Vagina (tissue), 2 donors: ENCODE data around the gene OPN4.

ENCODE experiments used
- POLR2AphosphoS5 ChIP-seq, 2 donors: sonication (generic); formaldehyde crosslinking; IDR thresholded peaks; one replicate each; pipeline ENCODE4 v1.9.0; 2017; ENCODE audit warnings: antibody characterized with exemption in 2 of 2, mild to moderate bottlenecking in 2 of 2, low read depth in 1 of 2; ENCODE audit not compliant: insufficient read depth in 1 of 2
- TF ChIP-seq, protein P1 (sequence below), 3 experiments: fragments of 450-650 bp in 2 of 3; fragments of 200-600 bp in 1 of 3; sonication (generic) in 1 of 3; IDR thresholded peaks; one replicate each; pipeline ENCODE4 v1.5.1; 2017 to 2019; ENCODE audit warnings: antibody characterized with exemption in 3 of 3, mild to moderate bottlenecking in 2 of 3, moderate library complexity in 2 of 3

DNA sequence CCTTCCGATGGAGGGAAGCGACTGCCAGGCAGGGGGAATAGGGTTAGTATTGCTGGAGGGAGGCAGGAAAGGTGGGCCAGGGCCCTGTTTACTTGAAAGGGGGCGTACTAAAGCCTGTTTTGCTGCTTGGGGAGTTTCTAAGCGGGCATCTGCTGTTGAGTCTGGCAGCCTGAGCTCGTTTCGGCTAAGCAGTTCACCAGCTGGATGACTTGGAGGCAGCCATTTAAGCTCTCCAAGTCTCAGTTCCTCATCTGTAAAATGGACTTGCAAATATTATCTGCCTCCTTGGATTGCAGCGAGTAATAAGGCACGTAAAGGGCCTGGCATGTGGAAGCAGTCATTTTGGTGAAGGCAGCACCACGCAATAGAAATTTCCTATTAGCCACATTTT is 58.0 kb downstream of the OPN4 start:
- TF ChIP-seq, protein P1, sequence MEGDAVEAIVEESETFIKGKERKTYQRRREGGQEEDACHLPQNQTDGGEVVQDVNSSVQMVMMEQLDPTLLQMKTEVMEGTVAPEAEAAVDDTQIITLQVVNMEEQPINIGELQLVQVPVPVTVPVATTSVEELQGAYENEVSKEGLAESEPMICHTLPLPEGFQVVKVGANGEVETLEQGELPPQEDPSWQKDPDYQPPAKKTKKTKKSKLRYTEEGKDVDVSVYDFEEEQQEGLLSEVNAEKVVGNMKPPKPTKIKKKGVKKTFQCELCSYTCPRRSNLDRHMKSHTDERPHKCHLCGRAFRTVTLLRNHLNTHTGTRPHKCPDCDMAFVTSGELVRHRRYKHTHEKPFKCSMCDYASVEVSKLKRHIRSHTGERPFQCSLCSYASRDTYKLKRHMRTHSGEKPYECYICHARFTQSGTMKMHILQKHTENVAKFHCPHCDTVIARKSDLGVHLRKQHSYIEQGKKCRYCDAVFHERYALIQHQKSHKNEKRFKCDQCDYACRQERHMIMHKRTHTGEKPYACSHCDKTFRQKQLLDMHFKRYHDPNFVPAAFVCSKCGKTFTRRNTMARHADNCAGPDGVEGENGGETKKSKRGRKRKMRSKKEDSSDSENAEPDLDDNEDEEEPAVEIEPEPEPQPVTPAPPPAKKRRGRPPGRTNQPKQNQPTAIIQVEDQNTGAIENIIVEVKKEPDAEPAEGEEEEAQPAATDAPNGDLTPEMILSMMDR (IDR thresholded peaks at IDR 0.05): no peak
- TF ChIP-seq POLR2AphosphoS5 (IDR thresholded peaks at IDR 0.05; ENCODE audit: insufficient read depth in 1 of 2, low read depth in 1 of 2): peak in 1 of 2 donors; percentile 2
